ENCODE measurements around the gene KIAA1671.
A peak's percentile ranks its signal among the peaks of the same experiment; 100 is the strongest.

- TF ChIP-seq ZBTB33 (IDR thresholded peaks at IDR 0.05; ENCODE audit: borderline replicate concordance, low read depth) (no peak), SMC3 (IDR thresholded peaks at IDR 0.05; ENCODE audit: low read depth, low read length) (peak; percentile 92), RAD21 (IDR thresholded peaks at IDR 0.05; ENCODE audit: low read length) (peak; percentile 91), CTCF (IDR thresholded peaks at IDR 0.05) (peak; percentile 97), TAF1 (IDR thresholded peaks at IDR 0.05; ENCODE audit: borderline replicate concordance, low read depth, low read length) (no peak), POLR2AphosphoS5 (IDR thresholded peaks at IDR 0.05; ENCODE audit: low read depth, low read length) (no peak), JUND (IDR thresholded peaks at IDR 0.05) (no peak), MAX (IDR thresholded peaks at IDR 0.05; ENCODE audit: low read depth) (no peak), USF2 (IDR thresholded peaks at IDR 0.05; ENCODE audit: borderline replicate concordance, low read depth, low read length) (no peak), REST (IDR thresholded peaks at IDR 0.05; ENCODE audit: low read depth, low read length) (no peak), CHD2 (IDR thresholded peaks at IDR 0.05; ENCODE audit: low read length, partially characterized antibody) (no peak), ELF1 (IDR thresholded peaks at IDR 0.05) (no peak), RXRA (IDR thresholded peaks at IDR 0.05; ENCODE audit: borderline replicate concordance, low read depth) (no peak), NRF1 (IDR thresholded peaks at IDR 0.05; ENCODE audit: low read depth, low read length) (peak; percentile 88)
Measured at GRCh38 chr22:24951942-24952836, at the start of gene KIAA1671.
